ENCODE measurements around the gene SLFN11.

Gene SLFN11

GRCh38 chr17:35372846-35373533 lies 431 bp downstream of the SLFN11 start:
- TF ChIP-seq CREB1 (IDR thresholded peaks at IDR 0.05; ENCODE audit: low read depth) = no peak
- TF ChIP-seq NFIC (IDR thresholded peaks at IDR 0.05) = no peak
- TF ChIP-seq TCF12 (IDR thresholded peaks at IDR 0.05; ENCODE audit: low read depth) = no peak
- no peak for TF ChIP-seq CEBPB (IDR thresholded peaks at IDR 0.05)
- no peak for TF ChIP-seq EP300 (IDR thresholded peaks at IDR 0.05; ENCODE audit: borderline replicate concordance)
- TF ChIP-seq REST (IDR thresholded peaks at IDR 0.05; ENCODE audit: low read depth) = no peak
- no peak for TF ChIP-seq TAF1 (IDR thresholded peaks at IDR 0.05; ENCODE audit: low read depth)
- TF ChIP-seq EGR1 (IDR thresholded peaks at IDR 0.05) = no peak
- no peak for TF ChIP-seq FOXM1 (IDR thresholded peaks at IDR 0.05; ENCODE audit: borderline replicate concordance, low read depth)
- TF ChIP-seq MAX (IDR thresholded peaks at IDR 0.05) = no peak
- TF ChIP-seq YY1 (IDR thresholded peaks at IDR 0.05; ENCODE audit: low read depth) = no peak
- TF ChIP-seq TEAD4 (IDR thresholded peaks at IDR 0.05) = no peak
- TF ChIP-seq RAD21 (IDR thresholded peaks at IDR 0.05; ENCODE audit: low read depth) = no peak
- no peak for TF ChIP-seq ZBTB7A (IDR thresholded peaks at IDR 0.05; ENCODE audit: low read depth)
- no peak for TF ChIP-seq USF1 (IDR thresholded peaks at IDR 0.05)

GRCh38 chr17:35371934-35372333 lies 1.5 kb downstream of the SLFN11 start:
- TF ChIP-seq RAD21 (IDR thresholded peaks at IDR 0.05; ENCODE audit: low read depth) (no peak), NFIC (IDR thresholded peaks at IDR 0.05) (no peak), REST (IDR thresholded peaks at IDR 0.05; ENCODE audit: low read depth) (no peak), CREB1 (IDR thresholded peaks at IDR 0.05; ENCODE audit: low read depth) (no peak), FOXM1 (IDR thresholded peaks at IDR 0.05; ENCODE audit: borderline replicate concordance, low read depth) (no peak), EGR1 (IDR thresholded peaks at IDR 0.05) (no peak), TAF1 (IDR thresholded peaks at IDR 0.05; ENCODE audit: low read depth) (no peak), EP300 (IDR thresholded peaks at IDR 0.05; ENCODE audit: borderline replicate concordance) (no peak), CEBPB (IDR thresholded peaks at IDR 0.05) (no peak), USF1 (IDR thresholded peaks at IDR 0.05) (no peak), TEAD4 (IDR thresholded peaks at IDR 0.05) (no peak), ZBTB7A (IDR thresholded peaks at IDR 0.05; ENCODE audit: low read depth) (no peak), TCF12 (IDR thresholded peaks at IDR 0.05; ENCODE audit: low read depth) (no peak), MAX (IDR thresholded peaks at IDR 0.05) (no peak), YY1 (IDR thresholded peaks at IDR 0.05; ENCODE audit: low read depth) (no peak)

GRCh38 chr17:35368081-35368830 lies 5.2 kb downstream of the SLFN11 start:
- TF ChIP-seq FOXM1 (IDR thresholded peaks at IDR 0.05; ENCODE audit: borderline replicate concordance, low read depth) = no peak
- TF ChIP-seq RAD21 (IDR thresholded peaks at IDR 0.05; ENCODE audit: low read depth) = no peak
- no peak for TF ChIP-seq ZBTB7A (IDR thresholded peaks at IDR 0.05; ENCODE audit: low read depth)
- no peak for TF ChIP-seq YY1 (IDR thresholded peaks at IDR 0.05; ENCODE audit: low read depth)
- no peak for TF ChIP-seq TEAD4 (IDR thresholded peaks at IDR 0.05)
- TF ChIP-seq TCF12 (IDR thresholded peaks at IDR 0.05; ENCODE audit: low read depth) = no peak
- TF ChIP-seq REST (IDR thresholded peaks at IDR 0.05; ENCODE audit: low read depth) = no peak
- TF ChIP-seq TAF1 (IDR thresholded peaks at IDR 0.05; ENCODE audit: low read depth) = no peak
- TF ChIP-seq USF1 (IDR thresholded peaks at IDR 0.05) = no peak
- no peak for TF ChIP-seq CREB1 (IDR thresholded peaks at IDR 0.05; ENCODE audit: low read depth)
- no peak for TF ChIP-seq NFIC (IDR thresholded peaks at IDR 0.05)
- TF ChIP-seq EGR1 (IDR thresholded peaks at IDR 0.05) = no peak

Data from Ishikawa (cell line).